Mammary epithelial cell (primary cell): ENCODE results near the gene UPP2.

ENCODE experiments used
- EZH2 ChIP-seq: IDR thresholded peaks from 2 replicates; pipeline ENCODE4 v1.6.1; 2012; ENCODE audit warnings: low read length, inconsistent platforms, borderline replicate concordance
- TF ChIP-seq, protein P1 (sequence below), 2 donors: IDR thresholded peaks in 1 of 2; conservative IDR thresholded peaks in 1 of 2; 2 replicates each; pipeline ENCODE4 v1.5.1; 2011 to 2012; ENCODE audit warnings: inconsistent platforms in 2 of 2, low read length in 2 of 2, mild to moderate bottlenecking in 2 of 2, control low read depth in 1 of 2, low read depth in 1 of 2; ENCODE audit not compliant: insufficient read depth in 1 of 2; ENCODE audit errors: extremely low read depth in 1 of 2

DNA sequence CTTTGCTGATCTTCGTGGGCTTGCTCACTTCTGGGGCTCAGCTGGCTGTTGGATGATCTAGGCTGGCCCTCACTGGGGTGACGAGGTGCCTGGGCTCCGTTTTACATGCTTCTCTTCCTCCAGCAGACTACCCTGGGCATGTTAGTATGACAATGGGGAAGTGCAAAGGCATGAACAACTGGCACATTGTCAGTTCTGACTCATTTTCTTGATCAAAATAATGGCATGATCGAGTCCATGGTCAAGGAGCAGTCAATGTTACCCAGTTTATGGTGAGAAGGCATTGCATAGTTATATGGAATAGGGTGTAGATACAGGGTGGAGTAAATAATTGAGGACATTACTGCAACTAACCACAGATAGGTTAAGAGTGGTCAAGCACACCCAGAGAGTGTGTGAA, 10.0 kb upstream of the UPP2 start:
- TF ChIP-seq, protein P1, sequence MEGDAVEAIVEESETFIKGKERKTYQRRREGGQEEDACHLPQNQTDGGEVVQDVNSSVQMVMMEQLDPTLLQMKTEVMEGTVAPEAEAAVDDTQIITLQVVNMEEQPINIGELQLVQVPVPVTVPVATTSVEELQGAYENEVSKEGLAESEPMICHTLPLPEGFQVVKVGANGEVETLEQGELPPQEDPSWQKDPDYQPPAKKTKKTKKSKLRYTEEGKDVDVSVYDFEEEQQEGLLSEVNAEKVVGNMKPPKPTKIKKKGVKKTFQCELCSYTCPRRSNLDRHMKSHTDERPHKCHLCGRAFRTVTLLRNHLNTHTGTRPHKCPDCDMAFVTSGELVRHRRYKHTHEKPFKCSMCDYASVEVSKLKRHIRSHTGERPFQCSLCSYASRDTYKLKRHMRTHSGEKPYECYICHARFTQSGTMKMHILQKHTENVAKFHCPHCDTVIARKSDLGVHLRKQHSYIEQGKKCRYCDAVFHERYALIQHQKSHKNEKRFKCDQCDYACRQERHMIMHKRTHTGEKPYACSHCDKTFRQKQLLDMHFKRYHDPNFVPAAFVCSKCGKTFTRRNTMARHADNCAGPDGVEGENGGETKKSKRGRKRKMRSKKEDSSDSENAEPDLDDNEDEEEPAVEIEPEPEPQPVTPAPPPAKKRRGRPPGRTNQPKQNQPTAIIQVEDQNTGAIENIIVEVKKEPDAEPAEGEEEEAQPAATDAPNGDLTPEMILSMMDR (conservative IDR thresholded peaks at IDR 0.05 in 1 of 2, IDR thresholded peaks at IDR 0.05 in 1 of 2; ENCODE audit: extremely low read depth in 1 of 2, insufficient read depth in 1 of 2, low read depth in 1 of 2, low read length in 2 of 2), result no peak
- TF ChIP-seq EZH2, result no peak
